PC-3 (cell line): Measurements from ENCODE around the gene RAI2.

Experiments
- EZH2 ChIP-seq: fragments of 300-600 bp; sonication (generic); IDR thresholded peaks from one replicate; pipeline ENCODE4 v1.6.1; 2017; ENCODE audit warnings: antibody characterized with exemption, mild to moderate bottlenecking, low read length; ENCODE audit not compliant: unreplicated experiment
- EZH2phosphoT487 ChIP-seq: fragments of 300-600 bp; sonication (generic); IDR thresholded peaks from 2 replicates; pipeline ENCODE4 v1.6.1; 2018; ENCODE audit warnings: mild to moderate bottlenecking, antibody characterized with exemption, low read length, borderline replicate concordance
- TF ChIP-seq, protein P1 (sequence below): fragments of 300-600 bp; sonication (generic); conservative IDR thresholded peaks from 2 replicates; pipeline ENCODE4 v1.5.1; 2017; ENCODE audit warnings: antibody characterized with exemption, low read depth, mild to moderate bottlenecking, low read length

DNA sequence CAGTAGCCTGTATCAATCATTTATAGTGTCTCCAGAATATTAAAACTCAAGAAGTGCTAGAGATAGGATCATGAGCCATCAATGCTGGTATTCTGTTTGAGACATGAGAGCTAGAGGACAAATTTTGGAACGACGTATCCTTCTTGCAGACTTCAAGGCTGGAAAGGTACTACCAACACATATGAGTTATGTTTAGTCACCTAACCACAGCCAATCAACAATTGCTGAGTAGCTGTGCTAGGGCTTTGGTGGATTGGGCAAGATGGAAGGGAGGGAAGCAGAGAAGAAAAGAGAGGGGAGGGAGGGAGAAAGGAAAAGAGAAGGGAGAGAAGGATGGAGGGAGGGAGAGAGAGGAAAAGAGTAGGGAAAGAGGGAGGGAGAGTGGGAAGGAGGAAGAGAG lies 21.6 kb upstream of the RAI2 start:
- TF ChIP-seq, protein P1, sequence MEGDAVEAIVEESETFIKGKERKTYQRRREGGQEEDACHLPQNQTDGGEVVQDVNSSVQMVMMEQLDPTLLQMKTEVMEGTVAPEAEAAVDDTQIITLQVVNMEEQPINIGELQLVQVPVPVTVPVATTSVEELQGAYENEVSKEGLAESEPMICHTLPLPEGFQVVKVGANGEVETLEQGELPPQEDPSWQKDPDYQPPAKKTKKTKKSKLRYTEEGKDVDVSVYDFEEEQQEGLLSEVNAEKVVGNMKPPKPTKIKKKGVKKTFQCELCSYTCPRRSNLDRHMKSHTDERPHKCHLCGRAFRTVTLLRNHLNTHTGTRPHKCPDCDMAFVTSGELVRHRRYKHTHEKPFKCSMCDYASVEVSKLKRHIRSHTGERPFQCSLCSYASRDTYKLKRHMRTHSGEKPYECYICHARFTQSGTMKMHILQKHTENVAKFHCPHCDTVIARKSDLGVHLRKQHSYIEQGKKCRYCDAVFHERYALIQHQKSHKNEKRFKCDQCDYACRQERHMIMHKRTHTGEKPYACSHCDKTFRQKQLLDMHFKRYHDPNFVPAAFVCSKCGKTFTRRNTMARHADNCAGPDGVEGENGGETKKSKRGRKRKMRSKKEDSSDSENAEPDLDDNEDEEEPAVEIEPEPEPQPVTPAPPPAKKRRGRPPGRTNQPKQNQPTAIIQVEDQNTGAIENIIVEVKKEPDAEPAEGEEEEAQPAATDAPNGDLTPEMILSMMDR: no peak
- TF ChIP-seq EZH2phosphoT487: no peak
- TF ChIP-seq EZH2: no peak
